Measurements from ENCODE around the gene CAMKK2. TPM values are rescaled to one million over a fixed set of nuclear protein-coding genes. Genes with fewer than 3 reads are reported as not detected.
A peak's percentile ranks its signal among the peaks of the same experiment; 100 is the strongest.

Gene CAMKK2
- total and polyA plus RNA-seq, 2 of the 13 experiments (the other 11 are each of a cell fraction or from before 2014, with no cell fraction given), result 18.8 to 20.0 TPM

DNA sequence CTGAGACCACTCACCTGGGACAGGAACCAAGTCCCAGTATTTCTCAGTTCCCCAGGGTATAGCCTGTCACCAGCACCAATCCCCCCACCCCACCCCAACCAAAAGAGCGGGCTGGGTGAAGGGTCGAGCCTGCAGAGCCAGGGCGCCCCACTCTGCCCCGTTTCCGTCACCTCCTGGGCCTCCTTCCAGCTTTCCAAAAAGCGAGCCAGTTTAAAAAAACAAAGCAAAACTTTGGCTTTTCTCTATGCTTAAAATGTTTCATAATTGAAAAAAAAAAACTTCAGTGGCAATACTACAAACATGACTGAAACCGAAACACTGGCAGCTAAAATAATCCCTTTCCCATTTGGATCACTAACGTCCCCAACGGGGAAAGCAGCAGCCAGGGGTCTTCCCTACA, 7.5 kb downstream of the CAMKK2 start:
- no peak overlapping the region for H3K4me3 ChIP-seq (replicated peaks in 1 of 3; ENCODE audit: insufficient read depth in 1 of 3, low read depth in 2 of 3, low read length in 3 of 3)
- in situ Hi-C loops (cut with HindIII; ENCODE audit: extremely low pct_ligation_motif_present, low pct_unique_long_range_greater_than_20kb) (no loop called here), intact Hi-C loops (cut with micrococcal nuclease; ENCODE audit: unreplicated experiment) (no loop called here)
- no peaks in the 10 kb centered on the region; the same call in 1 of the 2 replicates for H4K20me1 ChIP-seq (ENCODE audit: insufficient read depth, low read length)
- peaks cover 5% of the 10 kb centered on the region; the same call in 1 of the 2 replicates for H3K4me1 ChIP-seq (ENCODE audit: insufficient read depth, low read length)
- ChIA-PET POLR2A (no interaction called here), CTCF (ENCODE audit: low intra/inter-chr PET ratio, low total read pairs) (no interaction called here)
- no peak overlapping the region for H3K9ac ChIP-seq (ENCODE audit: insufficient read depth, low read depth, low read length)
- H3K9me3 ChIP-seq (ENCODE audit: low read length), result no peaks in the 10 kb centered on the region
- H2AFZ ChIP-seq (ENCODE audit: low read length), result no peak overlapping the region
- no peaks in the 10 kb centered on the region for H3K79me2 ChIP-seq (ENCODE audit: insufficient read depth, low read length)
- no TSS peak for BruUV-seq (replicated peaks)
- no peak overlapping the region for H3K27ac ChIP-seq (ENCODE audit: extremely low read length, insufficient read depth, low read length)
- no peak for TF ChIP-seq NR3C1 (CRISPR knock-in tag; IDR thresholded peaks at IDR 0.05)
- H3K4me2 ChIP-seq (ENCODE audit: low read depth, low read length), result no peak overlapping the region
- peaks cover 1 to 17% of the 10 kb centered on the region in 2 experiments; a peak in 1 of 5 replicates for H3K36me3 ChIP-seq (replicated peaks in 1 of 2; ENCODE audit: control insufficient read depth in 1 of 2, insufficient read depth in 2 of 2, low read length in 2 of 2)
- 96% methylated on average over 9 of the region's 9 CpGs for WGBS (ENCODE audit: low lambda C conversion rate)
- H3K27me3 ChIP-seq (ENCODE audit: control insufficient read depth in 1 of 2, insufficient read depth in 2 of 2, low read length in 2 of 2), result no peaks in the 10 kb centered on the region
- DNase-seq (ENCODE audit: low spot score) (no peak), FAIRE-seq (no peak), ATAC-seq (no peak)

GRCh38 chr12:121288158-121288845, 8.2 kb downstream of the CAMKK2 start:
- POLR2A ChIA-PET, result no interaction called here
- no peak for DNase-seq (ENCODE audit: low spot score)

More at GRCh38 chr12:121288158-121288845, 8.2 kb downstream of the CAMKK2 start:
- Histone ChIP-seq H3K4me2 (ENCODE audit: low read depth, low read length) (no peak overlapping the region), H2AFZ (ENCODE audit: low read length) (no peak overlapping the region), H3K9ac (ENCODE audit: insufficient read depth, low read depth, low read length) (no peak overlapping the region), H4K20me1 (ENCODE audit: insufficient read depth, low read length) (no peaks in the 10 kb centered on the region; the same call in 1 of the 2 replicates), H3K27me3 (ENCODE audit: control insufficient read depth in 1 of 2, insufficient read depth in 2 of 2, low read length in 2 of 2) (no peaks in the 10 kb centered on the region), H3K9me3 (ENCODE audit: low read length) (no peaks in the 10 kb centered on the region), H3K4me3 (replicated peaks in 1 of 3; ENCODE audit: insufficient read depth in 1 of 3, low read depth in 2 of 3, low read length in 3 of 3) (no peak overlapping the region), H3K36me3 (replicated peaks in 1 of 2; ENCODE audit: control insufficient read depth in 1 of 2, insufficient read depth in 2 of 2, low read length in 2 of 2) (peaks cover 1 to 16% of the 10 kb centered on the region in 2 experiments; a peak in 1 of 5 replicates), H3K79me2 (ENCODE audit: insufficient read depth, low read length) (no peaks in the 10 kb centered on the region), H3K4me1 (ENCODE audit: insufficient read depth, low read length) (no peaks in the 10 kb centered on the region), H3K27ac (ENCODE audit: extremely low read length, insufficient read depth, low read length) (no peak overlapping the region)
- CTCF ChIA-PET (ENCODE audit: low intra/inter-chr PET ratio, low total read pairs), result no interaction called here
- WGBS (ENCODE audit: low lambda C conversion rate), result 89% methylated on average over 8 of the region's 10 CpGs
- TF ChIP-seq AGO2 (optimal IDR thresholded peaks at IDR 0.05; ENCODE audit: low read depth, low read length) (peak; percentile 22), AHDC1 (CRISPR knock-in tag; IDR thresholded peaks at IDR 0.05; ENCODE audit: borderline replicate concordance) (no peak)
- in situ Hi-C loops (cut with HindIII; ENCODE audit: extremely low pct_ligation_motif_present, low pct_unique_long_range_greater_than_20kb), result no loop called here
- BruUV-seq (replicated peaks), result no TSS peak
- FAIRE-seq, result no peak
- ATAC-seq, result no peak
- intact Hi-C loops (cut with micrococcal nuclease; ENCODE audit: unreplicated experiment), result no loop called here
